HG02588 (cell line): ENCODE measurements around the gene THUMPD2.
"Not testable (repeated sequence)": the region's sequence is repeated elsewhere in the genome, so short reads cannot be mapped to it uniquely, and the experiment has no call there.

Experiments used
- ATAC-seq: cut with Tn5 transposase; IDR thresholded peaks from one replicate; pipeline ENCODE4 v1.9.1; 2021; ENCODE audit warnings: mild to moderate bottlenecking, moderate library complexity; ENCODE audit not compliant: unreplicated experiment

Gene THUMPD2

GRCh38 chr2:39778775-39779340, at the start of gene THUMPD2:
THUMPD2 (minus strand) TSS chr2:39779258; CDS start chr2:39779239, 19 bp downstream.
- peak; percentile 86 for ATAC-seq

DNA sequence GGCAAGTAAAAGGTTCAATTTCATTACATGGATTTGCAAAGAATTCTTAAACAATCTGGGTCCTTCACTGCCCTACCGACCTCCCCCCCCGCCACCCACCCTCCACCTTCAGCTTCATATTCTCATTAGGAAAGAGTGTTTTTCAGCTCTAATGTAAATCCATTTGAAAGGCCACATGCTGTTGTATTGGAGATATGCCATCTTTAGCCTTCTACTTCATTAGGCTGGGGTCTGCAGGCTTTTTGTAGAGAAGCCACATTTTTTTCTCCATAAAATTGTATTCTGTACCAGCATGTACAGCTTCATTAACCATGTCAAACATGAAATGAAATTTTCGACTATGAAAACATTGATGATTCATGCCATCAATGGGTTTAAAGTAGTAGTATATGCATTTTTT, 42.8 kb upstream of the THUMPD2 start:
- ATAC-seq = no peak

DNA sequence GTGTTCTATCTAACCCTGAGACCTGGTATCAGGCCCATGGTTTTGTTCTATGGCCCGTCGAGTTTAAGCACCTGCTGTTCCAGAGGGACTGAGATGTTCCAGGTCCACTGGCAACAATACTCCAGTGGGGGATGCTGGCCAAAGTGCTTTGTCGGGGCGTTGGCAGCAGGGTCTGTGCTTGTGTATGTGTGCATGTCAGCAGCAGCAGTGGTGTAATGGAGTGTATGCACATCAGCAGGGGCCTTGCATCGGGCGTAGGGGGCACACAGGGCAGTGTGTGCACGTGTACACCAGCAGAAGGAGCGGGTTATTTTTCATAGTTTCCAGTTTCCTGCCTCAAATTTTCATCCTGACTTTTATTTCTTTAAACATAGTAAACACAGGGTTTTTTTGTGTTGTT, 37.8 kb upstream of the THUMPD2 start:
- no peak for ATAC-seq

GRCh38 chr2:39816428-39816827, 37.4 kb upstream of the THUMPD2 start:
- no peak for ATAC-seq

DNA sequence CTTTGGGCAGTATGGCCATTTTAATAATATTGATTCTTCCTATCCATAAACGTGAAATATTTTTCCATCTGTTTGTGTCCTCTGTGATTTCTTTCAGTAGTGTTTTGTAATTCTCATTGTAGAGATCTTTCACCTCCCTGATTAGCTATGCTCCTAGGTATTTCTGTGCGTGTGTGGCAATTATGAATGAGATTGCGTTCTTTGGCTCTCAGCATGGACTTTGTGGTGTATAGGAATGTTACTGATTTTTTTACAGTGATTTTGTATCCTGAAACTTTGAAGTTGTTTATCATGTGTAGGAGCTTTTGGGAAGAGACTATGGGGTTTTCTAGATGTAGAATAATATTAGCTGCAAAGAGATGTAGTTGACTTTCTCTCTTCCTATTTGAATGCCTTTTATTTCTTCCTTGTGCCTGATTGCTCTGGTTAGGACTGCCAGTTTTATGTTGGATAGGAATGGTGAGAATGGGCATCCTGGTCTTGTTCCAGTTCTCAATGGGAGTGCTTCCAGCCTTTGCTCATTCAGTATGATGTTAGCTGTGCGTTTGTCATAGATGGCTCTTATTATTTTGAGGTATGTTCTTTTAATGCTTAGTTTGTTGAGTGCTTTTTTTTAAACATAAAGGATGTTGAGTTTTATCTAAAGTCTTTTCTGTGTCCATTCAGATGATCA, 27.0 kb upstream of the THUMPD2 start:
- ATAC-seq = no peak

DNA sequence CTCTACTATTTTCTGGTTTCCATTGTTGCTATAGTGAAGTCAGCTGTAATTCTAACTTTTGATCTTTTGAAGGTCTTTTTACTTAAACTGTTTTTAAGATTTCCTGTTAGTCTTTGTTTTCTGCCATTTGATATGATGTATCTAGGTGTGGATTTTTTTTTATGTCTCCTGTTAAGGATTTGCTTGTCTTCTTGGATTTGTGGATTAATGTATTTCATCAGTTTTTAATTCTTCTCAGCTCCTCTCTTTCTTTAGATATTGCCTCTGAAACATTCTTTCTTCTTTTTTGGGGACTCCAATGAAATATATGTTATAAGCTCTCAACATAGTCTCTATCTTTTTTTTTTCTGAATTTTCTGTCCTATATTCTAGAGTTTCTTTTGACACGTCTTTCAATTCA, 24.8 kb upstream of the THUMPD2 start:
- no peak for ATAC-seq

GRCh38 chr2:39800752-39801151, 21.7 kb upstream of the THUMPD2 start:
- no peak for ATAC-seq

DNA sequence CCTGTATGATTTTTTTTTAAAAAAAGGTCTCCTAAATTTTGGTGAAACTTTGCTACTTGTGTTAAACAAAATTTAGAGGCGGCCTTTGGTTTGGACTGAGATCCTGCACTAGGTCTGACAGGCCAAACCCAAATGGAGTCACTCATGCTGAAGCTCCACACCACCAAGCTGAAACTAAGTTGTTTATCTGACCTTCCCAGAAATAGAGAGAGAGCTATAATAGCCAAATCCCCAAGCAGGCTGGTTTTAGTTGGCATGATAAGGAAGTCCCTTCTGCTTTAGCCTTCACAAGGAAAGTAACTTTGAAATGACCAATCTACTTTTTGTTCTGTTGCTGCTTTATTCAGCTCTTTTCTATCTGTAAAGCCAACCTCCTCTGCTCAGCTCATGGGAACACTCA, 17.1 kb upstream of the THUMPD2 start:
- no peak for ATAC-seq

DNA sequence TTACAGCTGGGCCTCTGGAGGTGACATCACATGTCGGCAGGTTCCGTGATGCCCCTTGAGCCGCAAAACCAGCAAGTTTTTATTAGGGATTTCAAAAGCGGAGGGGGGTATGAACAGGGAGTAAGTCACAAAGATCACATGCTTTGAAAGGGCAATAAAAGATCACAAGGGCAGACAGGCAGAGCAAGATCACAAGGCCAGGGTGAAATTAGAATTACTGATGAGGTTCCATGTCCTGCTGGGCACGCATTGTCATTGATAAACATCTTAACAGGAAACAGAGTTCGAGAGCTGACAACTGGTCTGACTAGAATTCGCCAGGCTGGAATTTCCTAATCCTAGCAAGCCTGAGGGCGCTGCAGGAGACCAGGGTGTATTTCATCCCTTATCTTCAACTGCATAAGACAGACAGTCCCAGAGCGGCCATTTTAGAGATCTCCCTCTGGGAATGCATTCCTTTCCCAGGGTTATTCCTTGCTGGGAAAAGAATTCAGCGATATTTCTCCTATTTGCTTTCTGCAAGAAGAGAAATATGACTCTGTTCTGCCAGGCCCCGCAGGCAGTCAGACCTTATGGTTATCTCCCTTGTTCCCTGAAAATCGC, 11.3 kb upstream of the THUMPD2 start:
- not testable (repeated sequence) for ATAC-seq

DNA sequence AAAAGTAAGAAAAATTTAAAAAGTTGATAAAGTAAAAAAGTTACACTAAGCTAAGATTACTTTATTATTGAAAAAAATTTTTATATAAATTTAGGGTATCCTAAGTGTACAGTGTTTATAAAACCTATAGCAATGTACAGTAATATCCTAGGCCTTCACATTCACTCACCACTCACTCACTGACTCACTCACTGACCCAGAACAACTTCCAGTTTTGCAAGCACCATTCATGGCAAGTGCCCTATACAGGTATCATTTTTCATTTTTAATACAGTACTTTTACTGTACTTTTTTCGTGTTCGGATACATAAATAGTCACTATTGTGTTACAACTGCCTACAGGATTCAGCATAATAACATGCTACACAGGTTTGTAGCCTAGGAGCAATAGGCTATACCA, 8.9 kb upstream of the THUMPD2 start:
- ATAC-seq = no peak

GRCh38 chr2:39786761-39787522, 7.9 kb upstream of the THUMPD2 start:
- ATAC-seq = no peak

GRCh38 chr2:39782591-39782990, 3.5 kb upstream of the THUMPD2 start:
- no peak for ATAC-seq

DNA sequence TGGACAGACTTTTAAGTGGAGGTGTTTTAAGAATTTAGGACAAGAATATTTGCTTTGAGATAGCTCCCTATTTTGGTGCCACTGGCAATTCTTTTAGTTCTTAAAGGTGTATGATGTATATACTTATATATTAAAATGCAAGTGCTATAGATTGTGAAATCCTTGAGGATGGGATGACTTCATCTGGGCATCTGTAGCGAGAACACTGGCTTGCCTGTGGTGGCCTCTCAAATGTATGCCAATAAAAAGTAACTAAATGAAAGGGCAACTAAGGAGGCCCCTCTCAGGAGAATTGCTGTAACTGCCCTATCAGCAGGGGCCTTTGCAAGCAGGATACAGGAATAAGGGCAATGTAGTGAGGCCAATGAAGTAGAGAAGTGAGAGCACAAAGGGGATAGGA, 2.6 kb upstream of the THUMPD2 start:
- no peak for ATAC-seq

- ATAC-seq = no peak
Observed at GRCh38 chr2:39780825-39781600, 2.0 kb upstream of the THUMPD2 start.

GRCh38 chr2:39779927-39780326, 869 bp upstream of the THUMPD2 start:
- ATAC-seq = no peak

DNA sequence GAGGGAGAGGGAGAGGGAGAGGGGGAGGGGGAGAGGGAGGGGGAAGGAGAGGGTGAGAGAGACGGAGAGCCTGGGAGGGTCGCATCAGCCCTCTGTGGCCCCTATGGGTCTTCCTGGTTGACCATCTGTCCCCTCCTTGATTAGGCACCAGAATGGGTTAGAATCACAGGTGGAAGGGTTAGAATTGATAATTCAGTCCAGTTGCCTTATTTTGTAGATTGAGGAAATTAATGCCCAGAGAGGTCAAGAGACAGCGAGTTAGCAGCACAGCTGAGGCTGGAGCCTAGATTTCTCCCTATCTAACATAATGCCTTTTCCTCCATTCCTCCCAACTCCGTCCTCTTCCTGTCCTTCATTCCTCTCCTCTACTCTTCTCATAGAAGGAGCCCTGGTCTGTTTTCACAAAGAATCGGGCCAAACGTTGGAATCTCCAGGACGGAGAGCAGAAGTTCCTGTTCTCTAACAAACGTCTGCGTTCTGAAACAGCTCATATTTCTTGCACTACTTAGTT, 338 bp upstream of the THUMPD2 start:
- ATAC-seq = no peak

DNA sequence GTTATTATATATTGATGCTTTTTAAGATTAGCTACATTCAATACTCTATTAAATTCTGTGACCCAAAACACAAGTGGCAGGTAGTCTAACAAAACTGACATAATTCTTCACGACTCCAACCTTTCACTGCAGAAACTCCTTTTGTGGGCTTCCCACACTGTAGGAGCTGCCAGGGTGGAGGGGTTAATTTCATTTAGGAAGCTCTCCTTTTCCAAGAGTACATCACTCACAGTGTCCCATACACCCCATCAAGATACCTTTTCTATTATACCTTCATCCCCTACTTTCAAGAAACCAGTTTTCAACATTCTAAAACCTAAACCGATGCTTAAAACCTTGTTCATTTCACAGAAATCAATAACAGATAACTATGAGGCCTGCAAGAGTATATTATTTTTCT, 825 bp downstream of the THUMPD2 start:
- ATAC-seq = no peak

DNA sequence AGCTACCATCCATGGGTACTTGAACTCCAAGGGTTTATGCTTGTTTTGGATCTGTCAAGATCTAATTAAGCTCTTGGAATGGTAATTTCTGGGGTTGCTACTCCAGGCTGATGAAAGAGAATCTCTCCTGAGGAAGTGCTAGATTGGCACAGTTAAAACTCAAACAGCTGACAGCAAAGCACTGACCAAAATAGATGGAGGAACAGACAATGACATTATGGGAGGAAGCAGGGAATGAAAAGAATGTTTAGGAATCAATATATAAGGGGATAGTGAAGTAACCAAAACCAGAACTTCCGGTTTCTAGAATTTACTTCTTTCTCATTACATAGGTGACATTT, 6.3 kb downstream of the THUMPD2 start:
- no peak for ATAC-seq

- no peak for ATAC-seq
Observed at GRCh38 chr2:39772086-39772811, 6.8 kb downstream of the THUMPD2 start.

DNA sequence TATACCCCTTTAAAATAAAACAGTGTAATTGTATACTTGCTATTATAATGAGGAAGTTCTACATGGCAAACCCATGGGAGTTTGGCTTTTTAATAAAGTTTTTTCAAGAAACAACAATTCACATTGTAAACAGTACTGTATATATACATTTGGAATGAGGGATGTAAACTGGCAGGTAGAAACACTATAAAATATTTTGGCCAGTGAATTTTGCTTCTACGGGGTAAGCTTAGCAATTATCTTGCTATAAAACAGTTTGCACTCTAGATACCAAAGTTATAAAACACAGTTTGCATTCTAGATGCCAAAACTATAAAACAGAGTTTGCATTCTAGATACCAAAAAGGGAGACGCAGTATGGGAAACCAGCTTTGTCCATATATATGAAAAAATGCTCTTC, 16.6 kb downstream of the THUMPD2 start:
- no peak for ATAC-seq
